B cell (primary cell): Measurements from ENCODE around the gene BMERB1.
"Not testable (repeated sequence)": the region's sequence is repeated elsewhere in the genome, so short reads cannot be mapped to it uniquely, and the experiment has no call there.

ENCODE experiments used
- EZH2 ChIP-seq: IDR thresholded peaks from 2 replicates; pipeline ENCODE4 v1.6.1; 2012; ENCODE audit warnings: borderline replicate concordance, low read depth, mild to moderate bottlenecking, moderate library complexity, low read length; ENCODE audit not compliant: insufficient read depth, poor library complexity, severe bottlenecking
- TF ChIP-seq, protein P1 (sequence below): fragments of 200-600 bp; IDR thresholded peaks from one replicate; pipeline ENCODE4 v1.8.0; 2022; ENCODE audit warnings: antibody characterized with exemption, mild to moderate bottlenecking

DNA sequence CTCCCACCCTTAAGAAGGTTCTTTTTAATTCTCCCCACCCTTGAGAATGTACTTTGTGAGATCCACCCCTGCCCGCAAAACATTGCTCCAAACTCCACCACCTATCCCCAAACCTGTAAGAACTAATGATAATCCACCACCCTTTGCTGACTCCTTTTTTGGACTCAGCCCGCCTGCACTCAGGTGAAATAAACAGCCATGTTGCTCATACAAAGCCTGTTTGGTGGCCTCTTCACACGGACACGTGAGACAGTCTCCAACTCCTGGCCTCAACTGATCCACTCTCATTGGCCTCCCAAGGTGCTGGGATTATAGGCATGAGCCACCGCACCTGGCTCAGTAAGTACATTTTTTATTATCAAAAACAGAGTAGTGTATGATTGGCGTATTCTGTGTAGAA, 24.9 kb upstream of the BMERB1 start:
- TF ChIP-seq, protein P1, sequence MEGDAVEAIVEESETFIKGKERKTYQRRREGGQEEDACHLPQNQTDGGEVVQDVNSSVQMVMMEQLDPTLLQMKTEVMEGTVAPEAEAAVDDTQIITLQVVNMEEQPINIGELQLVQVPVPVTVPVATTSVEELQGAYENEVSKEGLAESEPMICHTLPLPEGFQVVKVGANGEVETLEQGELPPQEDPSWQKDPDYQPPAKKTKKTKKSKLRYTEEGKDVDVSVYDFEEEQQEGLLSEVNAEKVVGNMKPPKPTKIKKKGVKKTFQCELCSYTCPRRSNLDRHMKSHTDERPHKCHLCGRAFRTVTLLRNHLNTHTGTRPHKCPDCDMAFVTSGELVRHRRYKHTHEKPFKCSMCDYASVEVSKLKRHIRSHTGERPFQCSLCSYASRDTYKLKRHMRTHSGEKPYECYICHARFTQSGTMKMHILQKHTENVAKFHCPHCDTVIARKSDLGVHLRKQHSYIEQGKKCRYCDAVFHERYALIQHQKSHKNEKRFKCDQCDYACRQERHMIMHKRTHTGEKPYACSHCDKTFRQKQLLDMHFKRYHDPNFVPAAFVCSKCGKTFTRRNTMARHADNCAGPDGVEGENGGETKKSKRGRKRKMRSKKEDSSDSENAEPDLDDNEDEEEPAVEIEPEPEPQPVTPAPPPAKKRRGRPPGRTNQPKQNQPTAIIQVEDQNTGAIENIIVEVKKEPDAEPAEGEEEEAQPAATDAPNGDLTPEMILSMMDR: not testable (repeated sequence)
- TF ChIP-seq EZH2: not testable (repeated sequence)
